Liver (tissue), 9 donors: ENCODE data around the gene FOXO3. TPM values are rescaled to one million over a fixed set of nuclear protein-coding genes. Genes with fewer than 3 reads are reported as not detected.

Experiments used
- DNase-seq: peaks from one replicate; pipeline ENCODE4 v3.0.0-alpha.2; 2017; ENCODE audit warnings: low spot score
- H3K27ac ChIP-seq, 2 donors: one replicate each; pipeline ENCODE4 v1.7.0; 2013; ENCODE audit warnings: inconsistent platforms in 2 of 2, low read length in 2 of 2, control low read depth in 1 of 2, low read depth in 1 of 2, mild to moderate bottlenecking in 1 of 2
- H3K27me3 ChIP-seq, 4 donors: one replicate each; pipeline versions ENCODE4 v1.6.1 to v1.7.0; 2013; ENCODE audit warnings: low read length in 3 of 4, inconsistent platforms in 1 of 4, mild to moderate bottlenecking in 1 of 4, moderate library complexity in 1 of 4; ENCODE audit not compliant: control insufficient read depth in 4 of 4, insufficient read depth in 4 of 4
- H3K36me3 ChIP-seq, 4 donors: one replicate each; pipeline versions ENCODE4 v1.6.1 to v1.7.0; 2013; ENCODE audit warnings: low read length in 3 of 4, mild to moderate bottlenecking in 3 of 4, low read depth in 1 of 4, moderate library complexity in 1 of 4; ENCODE audit not compliant: control insufficient read depth in 4 of 4, insufficient read depth in 3 of 4
- H3K4me1 ChIP-seq, 4 donors: one replicate each; pipeline versions ENCODE4 v1.6.1 to v1.7.0; 2013; ENCODE audit warnings: low read length in 3 of 4, mild to moderate bottlenecking in 3 of 4, moderate library complexity in 1 of 4; ENCODE audit not compliant: control insufficient read depth in 4 of 4, insufficient read depth in 4 of 4
- H3K4me3 ChIP-seq, 3 donors: one replicate each; pipeline versions ENCODE4 v1.6.1 to v1.7.0; 2013; ENCODE audit warnings: low read length in 3 of 3, control low read depth in 1 of 3, low read depth in 1 of 3, mild to moderate bottlenecking in 1 of 3
- H3K9ac ChIP-seq, 2 donors: one replicate each; pipeline ENCODE4 v1.7.0; 2013; ENCODE audit warnings: low read length in 2 of 2, mild to moderate bottlenecking in 2 of 2, moderate library complexity in 2 of 2, control low read depth in 1 of 2, low read depth in 1 of 2
- H3K9me3 ChIP-seq, 4 donors: one replicate each; pipeline versions ENCODE4 v1.6.1 to v1.7.0; 2013; ENCODE audit warnings: low read length in 3 of 4; ENCODE audit not compliant: control insufficient read depth in 4 of 4
- ATF3 ChIP-seq: IDR thresholded peaks from 2 replicates; pipeline ENCODE4 v1.6.1; 2016; ENCODE audit warnings: antibody characterized with exemption
- CTCF ChIP-seq: fragments of 150-350 bp; IDR thresholded peaks from 2 replicates; pipeline ENCODE4 v1.5.1; 2017; ENCODE audit warnings: improper control_type of control experiment, low read depth, low read length; ENCODE audit not compliant: missing input control
- EGR1 ChIP-seq, 2 donors: IDR thresholded peaks; 2 replicates each; pipeline ENCODE4 v1.6.1; 2016 to 2018; ENCODE audit warnings: antibody characterized with exemption in 2 of 2, low read depth in 2 of 2
- FOXA1 ChIP-seq: IDR thresholded peaks from 2 replicates; pipeline ENCODE4 v1.6.1; 2016; ENCODE audit warnings: antibody characterized with exemption
- FOXA2 ChIP-seq: IDR thresholded peaks from 2 replicates; pipeline ENCODE4 v1.6.1; 2016; ENCODE audit warnings: antibody characterized with exemption
- GABPA ChIP-seq, 2 donors: IDR thresholded peaks in 1 of 2; conservative IDR thresholded peaks in 1 of 2; 2 replicates each; pipeline ENCODE4 v1.6.1; 2016; ENCODE audit warnings: antibody characterized with exemption in 2 of 2, mild to moderate bottlenecking in 1 of 2, moderate library complexity in 1 of 2
- HNF4A ChIP-seq, 2 donors: conservative IDR thresholded peaks; 2 replicates each; pipeline ENCODE4 v1.6.1; 2016; ENCODE audit warnings: antibody characterized with exemption in 2 of 2, mild to moderate bottlenecking in 2 of 2
- HNF4G ChIP-seq: IDR thresholded peaks from 2 replicates; pipeline ENCODE4 v1.6.1; 2016; ENCODE audit warnings: antibody characterized with exemption
- MAX ChIP-seq: IDR thresholded peaks from 2 replicates; pipeline ENCODE4 v1.6.1; 2016; ENCODE audit warnings: antibody characterized with exemption
- NR2F2 ChIP-seq: IDR thresholded peaks from 2 replicates; pipeline ENCODE4 v1.6.1; 2016; ENCODE audit warnings: antibody characterized with exemption
- RAD21 ChIP-seq, 2 donors: IDR thresholded peaks; 2 replicates each; pipeline ENCODE4 v1.6.1; 2016; ENCODE audit warnings: antibody characterized with exemption in 2 of 2, mild to moderate bottlenecking in 2 of 2
- REST ChIP-seq: IDR thresholded peaks from 2 replicates; pipeline ENCODE4 v1.6.1; 2016; ENCODE audit warnings: antibody characterized with exemption, mild to moderate bottlenecking
- RXRA ChIP-seq, 2 donors: IDR thresholded peaks; 2 replicates each; pipeline ENCODE4 v1.6.1; 2017 to 2018; ENCODE audit warnings: antibody characterized with exemption in 2 of 2, mild to moderate bottlenecking in 1 of 2
- SP1 ChIP-seq: IDR thresholded peaks from 2 replicates; pipeline ENCODE4 v1.6.1; 2018; ENCODE audit warnings: antibody characterized with exemption, mild to moderate bottlenecking
- TAF1 ChIP-seq: conservative IDR thresholded peaks from 2 replicates; pipeline ENCODE4 v1.6.1; 2016; ENCODE audit warnings: antibody characterized with exemption, mild to moderate bottlenecking
- YY1 ChIP-seq: IDR thresholded peaks from 2 replicates; pipeline ENCODE4 v1.6.1; 2016; ENCODE audit warnings: antibody characterized with exemption, mild to moderate bottlenecking
- WGBS: extraction: QIAGEN DNeasy Blood & Tissue Kit; methylation state at CpG from one replicate; pipeline ENCODE4 v1.1.7; 2013; 5-methylcytosine and 5-hydroxymethylcytosine counted together
- polyA plus RNA-seq, 2 donors: library from polyadenylated mRNA; stranded (reverse) in 1 of 2; unstranded in 1 of 2; fragments of 200-250 nt in 1 of 2; fragments of >200 nt in 1 of 2; fragmentation: Nextera tagmentation in 1 of 2; extraction: Ambion mirVana in 1 of 2; gene quantifications; one replicate each; pipeline versions ENCODE4 v1.2.1 to v1.2.3, GENCODE V29; 2013 to 2015
- total RNA-seq, 2 donors: library from RNA; depleted of rRNA; stranded (reverse); fragments of >200 nt; gene quantifications; one replicate each; pipeline ENCODE4 v1.2.3, GENCODE V29; 2014
- TF ChIP-seq, protein P1 (sequence below): IDR thresholded peaks from 2 replicates; pipeline ENCODE4 v1.6.1; 2016; ENCODE audit warnings: antibody characterized with exemption
- donor health status: healthy.
- donor health status: healthy.
- donor health status: healthy.
- donor health status: healthy.
- donor health status: healthy.

The FOXO3 gene
- total and polyA plus RNA-seq, 4 donors: 6.0 to 72.2 (median 17.3) TPM

GRCh38 chr6:108643184-108643583, 82.5 kb downstream of the FOXO3 start:
- TF ChIP-seq EGR1 (IDR thresholded peaks at IDR 0.05; ENCODE audit: low read depth in 2 of 2) (no peak), GABPA (IDR thresholded peaks at IDR 0.05 in 1 of 2, conservative IDR thresholded peaks at IDR 0.05 in 1 of 2) (no peak), RAD21 (IDR thresholded peaks at IDR 0.05) (no peak), REST (no peak), YY1 (no peak), RXRA (IDR thresholded peaks at IDR 0.05) (no peak), NR2F2 (no peak), MAX (no peak), FOXA1 (no peak), HNF4G (no peak), SP1 (no peak), HNF4A (conservative IDR thresholded peaks at IDR 0.05) (no peak), FOXA2 (no peak)
- TF ChIP-seq, protein P1, sequence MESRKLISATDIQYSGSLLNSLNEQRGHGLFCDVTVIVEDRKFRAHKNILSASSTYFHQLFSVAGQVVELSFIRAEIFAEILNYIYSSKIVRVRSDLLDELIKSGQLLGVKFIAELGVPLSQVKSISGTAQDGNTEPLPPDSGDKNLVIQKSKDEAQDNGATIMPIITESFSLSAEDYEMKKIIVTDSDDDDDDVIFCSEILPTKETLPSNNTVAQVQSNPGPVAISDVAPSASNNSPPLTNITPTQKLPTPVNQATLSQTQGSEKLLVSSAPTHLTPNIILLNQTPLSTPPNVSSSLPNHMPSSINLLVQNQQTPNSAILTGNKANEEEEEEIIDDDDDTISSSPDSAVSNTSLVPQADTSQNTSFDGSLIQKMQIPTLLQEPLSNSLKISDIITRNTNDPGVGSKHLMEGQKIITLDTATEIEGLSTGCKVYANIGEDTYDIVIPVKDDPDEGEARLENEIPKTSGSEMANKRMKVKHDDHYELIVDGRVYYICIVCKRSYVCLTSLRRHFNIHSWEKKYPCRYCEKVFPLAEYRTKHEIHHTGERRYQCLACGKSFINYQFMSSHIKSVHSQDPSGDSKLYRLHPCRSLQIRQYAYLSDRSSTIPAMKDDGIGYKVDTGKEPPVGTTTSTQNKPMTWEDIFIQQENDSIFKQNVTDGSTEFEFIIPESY: no peak
- H3K27ac ChIP-seq: no peak overlapping the region
- peaks cover 0 to 23% (median 6%) of the 10 kb centered on the region in 4 donors for H3K4me1 ChIP-seq
- DNase-seq: no peak
- 92% methylated on average over 1 of the region's 1 CpG for WGBS
- no peaks in the 10 kb centered on the region for H3K27me3 ChIP-seq
- H3K4me3 ChIP-seq: no peak overlapping the region
- peaks cover 0 to 9% (median 0%) of the 10 kb centered on the region in 4 donors for H3K36me3 ChIP-seq
- H3K9me3 ChIP-seq: no peaks in the 10 kb centered on the region
- no peak overlapping the region for H3K9ac ChIP-seq

- WGBS: 89% methylated on average over 4 of the region's 4 CpGs
- Histone ChIP-seq H3K4me3 (no peak overlapping the region), H3K9ac (no peak overlapping the region), H3K36me3 (peaks cover 0 to 9% (median under 1%) of the 10 kb centered on the region in 4 donors), H3K27ac (no peak overlapping the region), H3K9me3 (no peaks in the 10 kb centered on the region), H3K4me1 (peaks cover 0 to 23% (median 6%) of the 10 kb centered on the region in 4 donors), H3K27me3 (no peaks in the 10 kb centered on the region)
- TF ChIP-seq REST (no peak), MAX (no peak), TAF1 (no peak), EGR1 (IDR thresholded peaks at IDR 0.05; ENCODE audit: low read depth in 2 of 2) (no peak), ATF3 (no peak), SP1 (no peak), CTCF (no peak), FOXA2 (no peak), YY1 (no peak), HNF4G (no peak), NR2F2 (no peak)
- TF ChIP-seq, protein P1: no peak
- DNase-seq: no peak
These were observed 83.5 kb downstream of the FOXO3 start for GRCh38 chr6:108644252-108644651.
